ENCODE results near the gene LRRC27.

The LRRC27 gene

GRCh38 chr10:132297526-132297925 lies 34.5 kb upstream of the LRRC27 start:
- Histone ChIP-seq H3K4me3 (no peak overlapping the region), H3K27ac (no peak overlapping the region)
- TF ChIP-seq CTCF (IDR thresholded peaks at IDR 0.05), result no peak
- DNase-seq (ENCODE audit: low spot score), result no peak

GRCh38 chr10:132298038-132298881 lies 33.7 kb upstream of the LRRC27 start:
- H3K27ac ChIP-seq, result no peak overlapping the region
- H3K4me3 ChIP-seq, result no peak overlapping the region
- DNase-seq (ENCODE audit: low spot score), result peak; percentile 49
- no peak for TF ChIP-seq CTCF (IDR thresholded peaks at IDR 0.05)

- no peak for TF ChIP-seq CTCF (IDR thresholded peaks at IDR 0.05)
- peak; percentile 54 for DNase-seq (ENCODE audit: low spot score)
- H3K4me3 ChIP-seq, result no peak overlapping the region
- no peak overlapping the region for H3K27ac ChIP-seq
Observed at GRCh38 chr10:132299371-132300336, 32.3 kb upstream of the LRRC27 start.

GRCh38 chr10:132300582-132300981 lies 31.4 kb upstream of the LRRC27 start:
- H3K27ac ChIP-seq, result no peak overlapping the region
- DNase-seq (ENCODE audit: low spot score), result peak; percentile 41
- H3K4me3 ChIP-seq, result no peak overlapping the region
- no peak for TF ChIP-seq CTCF (IDR thresholded peaks at IDR 0.05)

GRCh38 chr10:132301371-132302330 lies 30.3 kb upstream of the LRRC27 start:
- DNase-seq (ENCODE audit: low spot score), result peak; percentile 61
- Histone ChIP-seq H3K27ac (no peak overlapping the region), H3K4me3 (no peak overlapping the region)
- TF ChIP-seq CTCF (IDR thresholded peaks at IDR 0.05), result no peak

Measured in coronary artery (tissue), 2 donors.